Smooth muscle cell (in vitro differentiated cells): ENCODE results near the gene SCLY. TPM values are rescaled to one million over a fixed set of nuclear protein-coding genes. Genes with fewer than 3 reads are reported as not detected.

ENCODE experiments used
- DNase-seq: peaks from one replicate; lab custom pipeline; 2025; ENCODE audit not compliant: unreplicated experiment; lab: John Stamatoyannopoulos, UW
- H2AFZ ChIP-seq: fragments of 200-600 bp; sonication (generic); 2 replicates; pipeline ENCODE4 v1.6.0; 2016; ENCODE audit warnings: antibody characterized with exemption, low read depth, mild to moderate bottlenecking
- H3F3A ChIP-seq: fragments of 200-600 bp; sonication (generic); 2 replicates; pipeline ENCODE4 v1.6.0; 2017; ENCODE audit warnings: antibody characterized with exemption, low read depth
- H3K27ac ChIP-seq: fragments of 200-600 bp; sonication (generic); 2 replicates; pipeline ENCODE4 v1.5.1; 2016; ENCODE audit warnings: low read depth, mild to moderate bottlenecking
- H3K27me3 ChIP-seq: fragments of 200-600 bp; sonication (generic); 2 replicates; pipeline ENCODE4 v1.6.1; 2016; ENCODE audit warnings: low read depth, mild to moderate bottlenecking
- H3K36me3 ChIP-seq: fragments of 200-600 bp; sonication (generic); 2 replicates; pipeline ENCODE4 v1.5.1; 2016; ENCODE audit warnings: low read depth
- H3K4me1 ChIP-seq: fragments of 200-600 bp; sonication (generic); 2 replicates; pipeline ENCODE4 v1.5.1; 2016; ENCODE audit warnings: low read depth
- H3K4me2 ChIP-seq: fragments of 200-600 bp; sonication (generic); 2 replicates; pipeline ENCODE4 v1.6.0; 2016; ENCODE audit warnings: mild to moderate bottlenecking
- H3K4me3 ChIP-seq: fragments of 200-600 bp; sonication (generic); 2 replicates; pipeline ENCODE4 v1.5.1; 2016; ENCODE audit warnings: mild to moderate bottlenecking
- H3K79me2 ChIP-seq: fragments of 200-600 bp; sonication (generic); 2 replicates; pipeline ENCODE4 v1.6.0; 2016; ENCODE audit warnings: low read depth, mild to moderate bottlenecking
- H3K9ac ChIP-seq: fragments of 200-600 bp; sonication (generic); 2 replicates; pipeline ENCODE4 v1.6.0; 2016; ENCODE audit warnings: low read depth
- H3K9me3 ChIP-seq: fragments of 200-600 bp; sonication (generic); replicated peaks from 2 replicates; pipeline ENCODE4 v1.5.1; 2016; ENCODE audit warnings: low read depth
- H4K20me1 ChIP-seq: fragments of 200-600 bp; sonication (generic); 2 replicates; pipeline ENCODE4 v1.6.0; 2016; ENCODE audit warnings: low read depth
- CTCF ChIP-seq: fragments of 200-600 bp; sonication (generic); IDR thresholded peaks from 2 replicates; pipeline ENCODE4 v1.5.1; 2017; ENCODE audit warnings: borderline replicate concordance, mild to moderate bottlenecking, antibody characterized with exemption; ENCODE audit not compliant: insufficient read depth, poor library complexity, severe bottlenecking
- WGBS: methylation state at CpG from one replicate; pipeline ENCODE4 v1.1.7; 2016; ENCODE audit warnings: low lambda C conversion rate; 5-methylcytosine and 5-hydroxymethylcytosine counted together
- polyA plus RNA-seq: library from polyadenylated mRNA; unstranded; fragments of >200 nt; fragmentation: Nextera tagmentation; extraction: Ambion mirVana; gene quantifications from 2 replicates; pipeline ENCODE4 v1.2.1, GENCODE V29; 2016
- total RNA-seq: library from RNA; depleted of rRNA; stranded (reverse); fragments of >200 nt; gene quantifications from 2 replicates; pipeline ENCODE4 v1.2.3, GENCODE V29; 2014

SCLY gene
- total and polyA plus RNA-seq, 2 experiments from 2014 or later: 7.6 to 12.9 TPM

DNA sequence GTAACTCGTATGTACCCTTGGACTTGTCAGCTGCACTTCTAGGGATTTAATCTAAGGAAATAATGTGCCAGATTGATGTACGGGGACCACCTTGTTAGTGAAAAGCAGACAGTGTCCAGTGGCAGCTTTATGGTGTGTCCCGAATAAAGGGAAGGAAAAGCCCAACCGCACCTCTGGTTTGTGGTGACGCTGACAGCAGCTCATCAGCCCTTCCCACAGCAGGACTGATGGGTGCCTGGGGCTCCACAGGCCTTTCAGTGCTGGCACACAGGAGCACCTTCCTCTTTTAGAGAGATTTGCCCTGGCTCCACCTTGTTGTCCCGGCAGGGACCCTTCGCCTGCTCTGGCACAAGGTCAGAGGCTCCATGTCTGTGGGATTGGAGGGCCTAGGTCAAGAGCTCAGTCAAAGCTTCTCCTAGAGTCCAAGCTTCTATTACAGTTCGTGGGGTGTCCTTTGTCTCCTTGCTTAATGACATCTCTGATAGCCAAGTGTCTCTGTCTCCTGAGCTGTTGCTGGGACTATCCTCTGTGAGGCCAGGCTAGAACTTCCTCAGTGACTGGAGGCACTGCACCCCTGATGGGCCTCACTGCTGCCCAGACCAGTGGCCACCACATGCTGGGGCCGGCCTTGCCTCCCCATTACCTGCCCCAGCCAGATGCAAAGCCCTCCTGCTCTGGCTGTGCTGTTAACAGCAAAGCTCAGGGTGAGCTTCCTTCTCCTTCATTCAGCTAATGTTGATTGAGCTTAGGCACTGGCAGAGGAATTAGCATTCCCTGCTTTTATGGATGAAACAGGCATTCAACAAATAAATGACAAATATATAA, 33.0 kb upstream of the SCLY start:
- Histone ChIP-seq H3K79me2 (no peaks in the 10 kb centered on the region), H4K20me1 (peaks cover 28% of the 10 kb centered on the region), H2AFZ (no peak overlapping the region), H3K4me3 (no peak overlapping the region), H3K36me3 (peaks cover 5% of the 10 kb centered on the region), H3K27me3 (no peaks in the 10 kb centered on the region), H3F3A (no peaks in the 10 kb centered on the region), H3K9me3 (no peaks in the 10 kb centered on the region), H3K4me1 (no peaks in the 10 kb centered on the region), H3K4me2 (no peak overlapping the region), H3K27ac (no peak overlapping the region), H3K9ac (no peak overlapping the region)
- no peak for TF ChIP-seq CTCF
- 95% methylated on average over 9 of the region's 9 CpGs for WGBS
- DNase-seq: no peak

- no peaks in the 10 kb centered on the region for H3F3A ChIP-seq
- no peak overlapping the region for H2AFZ ChIP-seq
- H3K36me3 ChIP-seq: peaks cover 5% of the 10 kb centered on the region
- no peak for DNase-seq
- no peak overlapping the region for H3K4me2 ChIP-seq
- H3K27me3 ChIP-seq: no peaks in the 10 kb centered on the region
- TF ChIP-seq CTCF: no peak
- H3K4me1 ChIP-seq: no peaks in the 10 kb centered on the region
- no peak overlapping the region for H3K27ac ChIP-seq
- H3K9me3 ChIP-seq: no peaks in the 10 kb centered on the region
- no peaks in the 10 kb centered on the region for H3K79me2 ChIP-seq
- no peak overlapping the region for H3K4me3 ChIP-seq
- no peak overlapping the region for H3K9ac ChIP-seq
- H4K20me1 ChIP-seq: peaks cover 12% of the 10 kb centered on the region
- 95% methylated on average over 3 of the region's 3 CpGs for WGBS
Measured at GRCh38 chr2:238029853-238030252, 30.9 kb upstream of the SCLY start.

DNA sequence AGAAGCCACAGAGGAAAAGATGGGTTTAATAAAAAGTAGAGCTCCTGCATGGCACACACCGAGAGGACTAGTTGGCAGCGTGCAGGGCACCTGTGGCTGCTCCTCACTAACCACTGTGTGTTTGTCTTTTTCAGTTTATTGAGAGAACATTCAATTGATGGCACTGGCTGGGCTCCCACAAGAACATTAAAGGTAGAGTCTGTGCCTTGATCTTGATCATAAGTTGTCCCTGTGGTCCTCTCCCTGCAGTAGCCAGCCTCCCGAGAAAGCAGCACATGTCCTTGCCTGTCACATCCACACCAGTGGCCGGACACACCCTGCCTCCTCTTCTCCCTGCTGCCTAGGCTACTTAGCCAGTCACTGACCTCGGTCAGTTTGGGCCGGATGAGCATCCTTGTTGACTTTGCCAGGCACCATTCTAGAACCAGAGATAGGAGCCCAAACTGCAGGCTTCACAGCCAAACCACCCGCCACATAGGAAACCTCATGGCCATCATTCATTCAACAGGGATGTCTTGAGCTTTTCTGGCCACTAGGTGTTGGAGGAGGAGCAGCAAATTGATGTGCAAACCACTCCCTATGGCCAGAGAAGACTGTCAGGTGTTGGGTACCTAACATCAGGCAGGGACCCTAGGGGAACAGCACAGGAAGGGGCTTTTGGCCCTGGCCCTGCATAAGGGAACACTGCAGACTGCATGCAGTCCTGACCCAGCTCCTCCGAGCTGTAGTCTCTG, 30.2 kb upstream of the SCLY start:
- WGBS: 85% methylated on average over 8 of the region's 8 CpGs
- no peak for TF ChIP-seq CTCF
- H3F3A ChIP-seq: no peaks in the 10 kb centered on the region
- no peaks in the 10 kb centered on the region for H3K4me1 ChIP-seq
- no peak overlapping the region for H3K4me3 ChIP-seq
- no peaks in the 10 kb centered on the region for H3K79me2 ChIP-seq
- no peak overlapping the region for H2AFZ ChIP-seq
- DNase-seq: no peak
- no peaks in the 10 kb centered on the region for H3K9me3 ChIP-seq
- H3K4me2 ChIP-seq: no peak overlapping the region
- peaks cover 5% of the 10 kb centered on the region for H4K20me1 ChIP-seq
- peaks cover 5% of the 10 kb centered on the region for H3K36me3 ChIP-seq
- no peaks in the 10 kb centered on the region for H3K27me3 ChIP-seq
- no peak overlapping the region for H3K27ac ChIP-seq
- H3K9ac ChIP-seq: no peak overlapping the region
